ENCODE data around the gene CHD5. TPM values are rescaled to one million over a fixed set of nuclear protein-coding genes. Genes with fewer than 3 reads are reported as not detected.

CHD5 gene
- total RNA-seq, 2 donors from 2014 or later = 0.07 to 2.0 TPM

GRCh38 chr1:6163973-6164617 is 16.0 kb downstream of the CHD5 start:
- Histone ChIP-seq H3K4me3 (no peak overlapping the region), H3K4me1 (no peaks in the 10 kb centered on the region), H3K9me3 (no peaks in the 10 kb centered on the region), H3K27ac (no peak overlapping the region), H3K27me3 (no peaks in the 10 kb centered on the region), H3K36me3 (no peaks in the 10 kb centered on the region)
- TF ChIP-seq CTCF (IDR thresholded peaks at IDR 0.05) = no peak
- DNase-seq (ENCODE audit: low spot score) = no peak

- H3K27ac ChIP-seq = no peak overlapping the region
- no peak overlapping the region for H3K4me3 ChIP-seq
- no peaks in the 10 kb centered on the region for H3K9me3 ChIP-seq
- no peaks in the 10 kb centered on the region for H3K27me3 ChIP-seq
- no peak for DNase-seq (ENCODE audit: low spot score)
- H3K36me3 ChIP-seq = no peaks in the 10 kb centered on the region
- no peak for TF ChIP-seq CTCF (IDR thresholded peaks at IDR 0.05)
- H3K4me1 ChIP-seq = no peaks in the 10 kb centered on the region
Observed at GRCh38 chr1:6163191-6163972, 16.7 kb downstream of the CHD5 start.

- TF ChIP-seq CTCF (IDR thresholded peaks at IDR 0.05) = no peak
- no peak overlapping the region for H3K27ac ChIP-seq
- H3K27me3 ChIP-seq = no peaks in the 10 kb centered on the region
- H3K9me3 ChIP-seq = no peaks in the 10 kb centered on the region
- no peaks in the 10 kb centered on the region for H3K36me3 ChIP-seq
- no peak overlapping the region for H3K4me3 ChIP-seq
- H3K4me1 ChIP-seq = no peaks in the 10 kb centered on the region
- DNase-seq (ENCODE audit: low spot score) = no peak
Observed at GRCh38 chr1:6162773-6163172, 17.3 kb downstream of the CHD5 start.

- TF ChIP-seq CTCF (IDR thresholded peaks at IDR 0.05) = no peak
- DNase-seq (ENCODE audit: low spot score) = no peak
- H3K27me3 ChIP-seq = no peaks in the 10 kb centered on the region
Observed at GRCh38 chr1:6162341-6162740, 17.8 kb downstream of the CHD5 start.

GRCh38 chr1:6158181-6158580 is 21.9 kb downstream of the CHD5 start:
- Histone ChIP-seq H3K4me3 (no peak overlapping the region), H3K4me1 (no peaks in the 10 kb centered on the region), H3K27me3 (no peaks in the 10 kb centered on the region), H3K9me3 (no peaks in the 10 kb centered on the region), H3K27ac (no peak overlapping the region), H3K36me3 (no peaks in the 10 kb centered on the region)
- no peak for TF ChIP-seq CTCF (IDR thresholded peaks at IDR 0.05)
- no peak for DNase-seq (ENCODE audit: low spot score)

More at GRCh38 chr1:6162341-6162740, 17.8 kb downstream of the CHD5 start:
- Histone ChIP-seq H3K4me1 (no peaks in the 10 kb centered on the region), H3K4me3 (no peak overlapping the region), H3K9me3 (no peaks in the 10 kb centered on the region), H3K36me3 (no peaks in the 10 kb centered on the region), H3K27ac (no peak overlapping the region)

Measured in right atrium auricular region (tissue), 2 donors.